Measurements from ENCODE around the gene GGNBP2.
A peak's percentile ranks its signal among the peaks of the same experiment; 100 is the strongest.
"Not testable (repeated sequence)": the region's sequence is repeated elsewhere in the genome, so short reads cannot be mapped to it uniquely, and the experiment has no call there.

Gene GGNBP2, protein sequence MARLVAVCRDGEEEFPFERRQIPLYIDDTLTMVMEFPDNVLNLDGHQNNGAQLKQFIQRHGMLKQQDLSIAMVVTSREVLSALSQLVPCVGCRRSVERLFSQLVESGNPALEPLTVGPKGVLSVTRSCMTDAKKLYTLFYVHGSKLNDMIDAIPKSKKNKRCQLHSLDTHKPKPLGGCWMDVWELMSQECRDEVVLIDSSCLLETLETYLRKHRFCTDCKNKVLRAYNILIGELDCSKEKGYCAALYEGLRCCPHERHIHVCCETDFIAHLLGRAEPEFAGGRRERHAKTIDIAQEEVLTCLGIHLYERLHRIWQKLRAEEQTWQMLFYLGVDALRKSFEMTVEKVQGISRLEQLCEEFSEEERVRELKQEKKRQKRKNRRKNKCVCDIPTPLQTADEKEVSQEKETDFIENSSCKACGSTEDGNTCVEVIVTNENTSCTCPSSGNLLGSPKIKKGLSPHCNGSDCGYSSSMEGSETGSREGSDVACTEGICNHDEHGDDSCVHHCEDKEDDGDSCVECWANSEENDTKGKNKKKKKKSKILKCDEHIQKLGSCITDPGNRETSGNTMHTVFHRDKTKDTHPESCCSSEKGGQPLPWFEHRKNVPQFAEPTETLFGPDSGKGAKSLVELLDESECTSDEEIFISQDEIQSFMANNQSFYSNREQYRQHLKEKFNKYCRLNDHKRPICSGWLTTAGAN

DNA sequence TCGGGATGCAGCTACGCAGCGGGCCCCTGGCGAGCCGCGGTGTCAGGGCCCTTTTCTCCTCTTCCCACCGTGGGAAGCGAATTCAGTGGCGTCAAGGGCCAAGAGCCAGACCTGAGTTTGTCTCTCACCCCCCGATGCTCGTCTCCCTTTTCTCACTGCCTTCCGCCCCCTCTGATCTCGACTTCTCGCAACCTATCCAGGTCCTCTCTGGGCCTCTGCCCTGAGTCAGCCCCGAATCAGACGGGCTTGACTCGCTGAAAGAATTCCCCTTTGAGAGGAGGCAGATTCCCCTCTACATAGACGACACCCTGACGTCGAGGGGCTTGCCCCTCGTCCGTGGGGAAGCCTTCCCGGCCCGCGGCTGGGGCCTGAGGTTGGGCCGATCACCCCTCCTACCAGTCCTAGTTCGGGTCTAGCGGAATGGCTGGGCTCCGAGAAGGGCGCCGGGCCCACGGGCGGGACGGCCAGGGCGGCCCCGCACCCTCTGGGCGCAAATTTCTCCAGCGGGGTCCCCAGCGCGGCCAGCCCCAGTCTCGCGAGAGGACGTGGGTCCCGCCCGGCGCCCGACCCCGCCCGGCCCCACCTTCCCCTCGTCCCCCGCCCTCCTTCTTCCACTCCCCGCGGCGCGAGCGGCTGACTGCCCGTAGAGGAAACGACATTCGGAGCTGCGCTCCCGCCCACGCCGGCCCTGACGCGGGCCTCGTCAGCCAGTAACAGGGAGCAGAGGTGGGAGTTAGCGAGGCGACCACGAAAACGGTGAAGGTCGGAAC is at the start of gene GGNBP2:
TSS of gene GGNBP2 (plus strand) at position 613 of the 770 bp plus-strand sequence. CDS start 806 bp downstream, outside the sequence.
- peak; percentile 81 for DNase-seq

DNA sequence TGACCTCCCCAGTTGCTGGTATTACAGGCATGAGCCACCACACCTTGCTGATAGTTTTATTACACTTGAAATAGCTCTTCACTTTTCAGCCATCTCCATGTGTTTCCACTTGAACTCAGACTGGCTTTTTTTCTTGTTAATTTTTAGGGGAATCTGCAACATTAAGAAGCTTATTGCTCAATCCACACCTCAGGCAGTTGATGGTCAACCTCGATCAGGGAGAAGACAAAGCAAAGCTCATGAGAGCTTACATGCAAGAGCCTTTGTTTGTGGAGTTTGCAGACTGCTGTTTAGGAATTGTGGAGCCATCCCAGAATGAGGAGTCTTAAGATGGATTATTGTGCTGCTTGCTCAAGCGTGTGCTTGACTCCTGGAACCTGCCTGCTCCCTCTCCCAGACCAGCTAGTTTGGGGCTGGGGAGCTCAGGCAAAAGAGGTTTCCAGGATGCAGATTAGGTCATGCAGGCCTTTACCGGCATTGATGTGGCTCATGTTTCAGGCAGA is 49.6 kb upstream of the GGNBP2 start:
- no peak for DNase-seq

DNA sequence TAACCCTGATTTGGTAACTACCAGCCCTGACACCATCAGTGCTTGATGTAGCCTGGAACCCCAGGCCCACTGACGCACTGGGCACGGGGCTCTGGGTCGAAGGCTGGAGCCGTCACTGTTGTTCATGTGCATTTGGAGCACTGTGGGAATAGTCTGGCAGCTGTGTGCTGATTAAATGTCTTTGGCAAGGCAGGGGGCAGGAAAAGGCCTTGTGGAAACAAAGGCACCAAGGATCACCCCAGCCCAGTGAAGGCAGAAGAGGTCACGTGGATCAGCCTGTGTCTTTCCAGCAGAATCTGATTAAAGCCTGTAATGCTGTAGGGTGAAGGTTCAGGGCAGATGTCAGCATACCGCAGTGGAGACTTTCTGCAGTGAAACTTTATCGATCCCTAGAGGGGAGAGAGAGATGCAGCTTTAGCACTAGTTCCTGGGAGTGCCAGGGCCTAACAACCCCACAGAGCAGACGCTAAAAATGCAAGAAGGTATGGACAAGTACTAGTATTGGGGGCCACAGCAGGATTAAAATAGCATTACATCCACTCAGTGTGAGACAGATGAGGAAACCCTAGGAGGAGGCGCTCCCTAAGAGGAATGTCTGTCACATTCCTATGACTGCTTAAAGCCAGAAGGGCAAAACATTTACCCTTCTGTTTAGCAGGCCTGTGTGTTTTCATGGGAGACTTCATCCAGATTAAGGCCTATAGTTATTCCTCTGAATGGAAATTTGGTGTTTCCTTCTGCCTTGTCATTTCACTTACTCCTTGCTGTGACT is 48.5 kb upstream of the GGNBP2 start:
- no peak for DNase-seq

DNA sequence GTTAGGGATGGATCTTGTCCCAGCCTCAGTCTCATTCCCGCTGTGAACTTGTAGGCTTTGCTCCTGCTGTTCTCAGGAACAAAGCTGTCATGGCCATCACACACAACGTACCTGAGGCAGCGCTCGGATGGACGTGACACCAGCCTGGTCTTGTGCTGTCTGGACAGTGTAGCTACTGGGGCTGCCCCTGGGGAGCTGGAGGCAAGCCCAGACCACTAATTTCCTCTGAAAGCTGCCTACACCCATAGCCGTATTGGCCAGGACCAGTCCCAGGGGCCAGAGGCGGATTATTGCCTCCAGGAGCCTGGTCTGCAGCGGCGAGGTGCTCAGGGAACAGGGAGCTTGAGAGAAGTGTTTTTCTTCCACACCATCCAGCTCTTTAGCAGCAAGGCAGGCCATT is 46.6 kb upstream of the GGNBP2 start:
- no peak for DNase-seq

DNA sequence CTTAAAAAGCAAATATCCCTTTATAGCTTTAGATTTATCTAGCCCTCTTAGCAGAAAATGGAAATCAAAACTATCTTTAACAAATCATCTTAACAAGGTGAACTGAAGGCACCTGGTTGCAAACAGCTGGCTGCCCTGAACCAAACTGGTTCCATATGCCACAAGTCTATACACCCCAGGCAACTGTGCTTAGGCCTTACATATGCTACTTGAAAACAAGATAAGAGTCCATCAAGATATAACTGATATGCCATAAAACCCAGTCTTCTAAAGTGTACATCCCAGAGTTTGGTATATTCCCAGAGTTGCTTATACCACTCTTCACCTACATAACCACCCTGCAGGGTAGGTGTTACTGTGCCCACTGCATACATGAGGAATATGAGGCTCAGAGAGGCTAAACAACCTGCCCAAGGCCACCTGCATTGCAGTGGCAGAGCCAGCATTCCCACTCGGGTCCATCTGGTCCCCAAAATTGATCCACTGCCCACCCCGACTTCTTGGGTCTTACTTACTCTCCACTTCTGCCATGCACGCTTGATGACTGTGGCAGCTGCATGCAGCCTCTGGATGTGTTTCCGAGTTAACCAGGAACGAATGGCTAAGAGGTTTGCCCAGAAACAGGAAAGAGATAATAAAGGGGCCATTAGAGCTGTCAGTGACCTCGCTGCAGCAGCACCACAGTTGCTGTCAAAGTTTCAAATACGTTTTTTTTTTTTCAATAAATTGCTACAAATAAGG is 46.0 kb upstream of the GGNBP2 start:
- DNase-seq, result no peak

DNA sequence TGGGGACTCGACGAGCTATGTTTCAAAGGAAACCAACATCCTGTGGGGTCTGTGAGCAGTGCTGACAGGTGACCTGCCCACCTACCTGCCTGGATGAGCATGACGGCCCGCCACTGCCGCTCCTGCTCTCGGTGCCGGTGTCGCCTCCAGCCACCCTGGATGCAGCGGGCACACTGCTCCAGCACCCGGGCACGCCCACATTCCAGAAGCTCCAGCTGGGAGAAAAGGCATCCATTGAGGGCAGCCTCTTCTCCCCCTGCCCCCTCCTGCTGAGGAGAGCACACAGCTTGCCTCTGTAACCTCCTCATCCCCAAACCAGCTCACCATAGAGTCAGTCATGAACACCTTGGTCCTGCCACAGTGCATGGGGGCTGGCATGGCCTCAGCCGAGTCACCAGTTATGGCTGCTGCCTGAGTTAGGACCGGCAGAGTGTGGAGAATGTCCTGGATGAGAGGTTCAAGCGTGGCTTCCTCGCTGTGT is 43.9 kb upstream of the GGNBP2 start:
- DNase-seq, result no peak

DNA sequence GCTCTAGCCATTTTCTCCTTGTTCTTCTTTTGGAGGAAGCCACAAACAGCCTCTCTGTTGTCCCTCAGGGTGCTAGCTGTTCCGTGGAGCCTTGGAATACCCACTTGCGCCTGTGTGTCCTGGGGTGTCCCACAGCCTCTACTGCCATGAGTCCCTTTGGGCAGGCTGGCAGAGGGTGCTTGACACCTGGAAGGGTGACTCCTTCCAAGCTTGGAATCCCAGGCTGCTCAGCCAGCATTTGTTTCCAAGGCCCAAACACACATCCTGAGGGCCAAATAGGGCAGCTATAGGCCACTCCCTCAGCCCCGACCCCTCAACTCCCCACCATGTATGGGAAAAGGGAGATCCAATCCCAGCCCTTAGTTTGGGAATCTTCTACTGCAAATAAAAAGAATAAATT is 43.4 kb upstream of the GGNBP2 start:
- no peak for DNase-seq

DNA sequence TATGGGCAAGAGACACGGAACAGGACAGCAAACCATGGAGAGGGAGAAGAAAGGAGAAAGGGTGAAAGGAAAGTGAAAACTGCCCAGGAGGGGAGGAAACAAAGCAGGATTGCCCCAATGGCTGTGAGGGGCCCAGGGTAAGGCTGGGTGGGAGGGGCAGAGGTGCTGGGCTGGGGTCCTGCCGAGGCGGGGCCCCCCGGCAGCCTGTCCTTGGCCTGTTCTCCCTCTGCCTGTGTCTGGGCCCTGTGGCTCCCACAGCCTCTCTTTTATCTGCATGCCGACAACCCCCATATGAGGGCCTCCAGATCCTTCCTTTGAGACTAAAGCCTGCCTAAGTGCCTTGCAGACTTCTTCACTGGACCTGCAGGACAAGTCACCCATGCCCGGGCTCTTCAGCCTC is 42.8 kb upstream of the GGNBP2 start:
- DNase-seq, result no peak

DNA sequence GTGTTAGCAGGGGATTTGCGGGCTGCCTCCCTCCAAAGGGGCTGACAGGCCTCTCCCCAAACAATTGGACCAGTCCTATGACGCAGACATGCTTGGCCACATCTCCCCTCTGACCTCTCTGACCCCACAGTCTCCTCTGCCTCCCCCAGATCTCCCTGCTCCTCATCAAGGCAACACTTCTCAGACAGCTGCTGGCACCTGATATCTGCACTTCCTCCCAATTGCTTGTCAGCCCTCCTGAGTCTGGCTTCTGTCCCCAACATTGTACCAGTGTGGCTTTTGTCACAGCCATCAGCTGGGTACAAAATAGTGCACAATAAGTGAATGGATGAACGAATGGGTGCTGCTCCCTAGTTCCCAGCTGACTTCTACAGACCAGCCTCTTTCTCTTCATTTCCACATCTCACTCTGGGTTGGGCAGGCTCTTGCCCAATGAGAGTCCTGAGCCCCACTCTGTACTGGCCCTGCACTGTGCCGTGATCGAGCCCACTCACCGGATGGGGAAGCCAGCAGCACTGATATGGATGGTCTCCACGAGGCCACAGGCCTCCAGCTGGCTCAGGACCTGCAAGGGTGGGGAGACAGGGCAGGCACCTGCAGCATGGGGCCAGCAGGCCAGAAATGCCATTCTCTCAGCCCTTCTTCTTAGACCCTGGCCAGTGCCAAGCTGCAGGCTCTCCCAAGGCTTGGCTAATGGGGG is 41.1 kb upstream of the GGNBP2 start:
- no peak for DNase-seq

DNA sequence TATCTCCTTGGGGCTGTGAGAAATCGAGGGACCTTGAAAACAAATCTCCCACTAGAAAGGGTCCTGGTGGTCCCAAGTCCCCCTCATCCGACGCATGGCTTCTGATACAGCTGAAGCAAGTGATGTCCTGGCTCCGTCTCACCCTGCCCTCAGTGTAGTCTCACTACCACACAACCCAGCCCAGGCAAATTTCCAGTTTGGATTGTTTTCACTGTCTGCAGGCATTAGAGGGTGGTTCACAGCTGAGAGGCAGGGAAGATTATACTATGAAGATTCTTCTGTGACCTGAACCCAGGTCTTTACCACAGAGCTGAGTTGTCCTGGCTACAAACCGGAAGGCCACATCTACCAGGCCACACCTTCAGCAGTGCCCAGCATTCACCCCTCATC is 40.6 kb upstream of the GGNBP2 start:
- DNase-seq, result no peak

DNA sequence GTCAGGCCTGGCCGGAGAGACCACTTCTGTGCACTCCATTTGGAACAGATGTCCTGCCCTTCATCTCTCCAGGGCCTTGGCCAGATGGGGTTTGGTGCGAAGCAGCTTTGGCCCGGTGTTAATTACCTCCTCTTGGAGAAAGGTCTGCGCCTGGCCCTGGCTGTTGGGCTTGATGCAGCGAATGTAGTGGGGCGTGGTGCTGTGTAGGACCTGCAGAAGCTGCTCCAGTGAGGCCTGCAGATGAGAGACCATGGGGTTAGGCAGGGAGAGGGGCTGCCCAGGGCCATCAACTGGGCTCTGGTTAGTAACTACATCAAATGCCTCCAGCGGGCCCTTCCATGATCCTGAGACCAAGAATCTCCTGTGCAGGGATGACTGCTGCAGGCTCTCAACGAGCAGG is 39.5 kb upstream of the GGNBP2 start:
- DNase-seq, result no peak

DNA sequence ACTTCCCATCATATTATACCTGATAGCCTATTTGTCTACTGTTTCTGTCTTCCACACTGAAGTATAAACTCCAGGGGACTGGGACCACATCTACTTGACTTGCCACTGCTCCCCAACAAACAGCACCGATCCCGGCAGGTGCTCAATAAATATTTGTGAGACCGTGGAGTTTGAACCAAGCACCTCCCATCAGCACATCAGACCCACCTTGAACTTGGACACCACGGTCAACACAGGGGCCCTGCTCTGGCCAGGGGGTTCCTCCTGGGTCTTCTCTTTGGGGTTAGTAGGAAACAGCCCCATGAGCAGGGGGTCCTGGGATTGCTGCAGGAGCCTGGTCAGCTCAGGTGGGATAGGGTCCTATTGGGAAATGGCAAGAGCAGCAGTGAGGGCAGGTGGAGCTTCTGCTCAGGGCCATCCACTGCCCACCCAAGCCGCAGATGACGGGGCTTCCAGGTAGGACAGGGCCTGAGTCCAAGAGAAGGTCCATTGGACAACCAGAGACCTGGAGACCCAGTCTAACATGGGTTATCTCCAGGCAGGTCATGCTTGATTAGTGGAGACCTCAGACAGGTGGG is 38.4 kb upstream of the GGNBP2 start:
- DNase-seq, result no peak

DNA sequence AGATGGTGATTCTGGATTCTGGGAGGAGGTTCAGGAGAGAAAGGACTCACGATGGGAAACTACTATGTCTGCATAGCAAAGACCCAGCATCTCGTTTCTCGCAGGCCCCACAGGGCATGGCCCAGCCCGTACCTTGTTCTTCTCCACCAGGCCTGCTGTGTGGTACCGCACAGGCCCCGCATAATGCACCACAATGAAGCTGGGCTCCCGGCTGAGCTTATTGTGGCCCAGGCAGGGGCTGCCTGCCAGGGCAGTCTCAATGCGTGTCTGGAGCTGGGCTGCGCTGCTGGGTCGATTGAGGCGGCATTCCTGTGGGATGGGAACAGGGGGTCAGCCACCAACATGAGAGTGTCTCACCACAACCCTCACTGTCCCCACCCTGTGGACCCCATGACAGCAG is 37.9 kb upstream of the GGNBP2 start:
- no peak for DNase-seq

DNA sequence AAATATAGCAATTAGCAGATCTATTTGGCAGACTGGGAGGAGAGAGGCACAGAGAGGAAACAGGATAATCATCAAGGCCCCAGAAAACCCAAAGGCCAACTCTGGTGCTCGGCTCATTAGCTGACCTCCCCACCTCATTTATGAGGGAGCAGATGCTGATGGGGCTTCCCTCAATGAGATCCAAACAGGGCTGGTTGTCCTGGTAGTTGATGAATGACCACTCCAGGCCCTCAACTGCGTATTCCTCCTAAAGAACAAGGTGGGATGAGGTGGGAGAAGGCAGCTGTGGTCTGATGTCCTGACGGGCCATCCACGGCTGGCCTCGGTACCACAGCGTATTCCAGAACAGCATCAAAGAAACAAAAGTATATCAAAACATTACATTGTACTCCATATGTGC is 37.5 kb upstream of the GGNBP2 start:
- DNase-seq, result no peak

DNA sequence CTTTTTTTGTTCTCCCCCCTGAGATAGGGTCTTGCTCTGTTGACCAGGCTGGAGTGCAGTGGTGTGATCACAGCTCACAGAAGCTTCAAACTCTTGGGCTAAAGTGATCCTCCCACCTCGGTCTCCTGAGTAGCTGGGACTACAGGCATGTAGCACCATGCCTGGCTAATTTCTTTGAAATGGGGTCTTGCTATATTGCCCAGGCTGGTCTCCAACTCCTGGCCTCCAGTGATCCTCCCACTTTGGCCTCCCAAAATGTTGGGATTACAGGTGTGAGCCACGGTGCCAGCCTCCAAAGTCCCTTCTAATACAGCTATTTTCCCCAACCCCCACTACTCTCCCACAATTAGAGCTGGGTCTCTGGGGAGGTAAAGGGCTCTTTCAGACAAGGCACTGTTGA is 36.3 kb upstream of the GGNBP2 start:
- DNase-seq, result not testable (repeated sequence)

DNA sequence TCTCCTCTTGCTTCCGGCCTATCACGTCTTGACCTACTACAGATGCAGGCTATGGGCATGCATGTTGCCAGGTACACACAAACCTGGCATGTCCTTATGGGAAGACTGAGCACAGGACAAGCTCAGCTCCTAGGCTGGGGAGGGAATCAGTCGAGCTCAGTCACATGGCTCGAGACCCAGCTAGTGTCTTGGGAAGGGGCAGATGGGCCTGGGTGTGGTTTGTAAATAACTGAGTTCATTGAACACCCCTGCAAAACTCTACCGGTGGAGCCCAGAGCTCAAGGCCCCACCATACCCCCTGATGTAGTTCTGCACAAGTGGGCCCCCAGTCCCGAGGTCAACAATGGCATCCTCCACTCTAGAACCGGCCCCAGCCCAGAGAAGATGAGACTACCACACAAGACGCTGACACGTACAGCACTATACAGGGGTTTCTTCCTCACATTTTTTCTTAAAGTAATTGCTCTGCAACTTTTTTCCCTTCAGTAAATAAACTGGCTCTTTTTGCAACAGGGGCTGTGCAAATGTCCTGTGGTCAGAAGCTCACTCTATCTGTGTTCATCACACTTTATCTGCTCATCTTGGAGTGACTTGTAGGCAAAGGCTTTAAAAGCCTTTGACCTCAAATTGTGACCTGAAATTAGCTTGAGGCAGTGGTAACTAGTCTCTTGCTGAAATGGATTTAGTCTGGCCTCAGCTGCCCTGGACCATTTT is 35.3 kb upstream of the GGNBP2 start:
- no peak for DNase-seq

DNA sequence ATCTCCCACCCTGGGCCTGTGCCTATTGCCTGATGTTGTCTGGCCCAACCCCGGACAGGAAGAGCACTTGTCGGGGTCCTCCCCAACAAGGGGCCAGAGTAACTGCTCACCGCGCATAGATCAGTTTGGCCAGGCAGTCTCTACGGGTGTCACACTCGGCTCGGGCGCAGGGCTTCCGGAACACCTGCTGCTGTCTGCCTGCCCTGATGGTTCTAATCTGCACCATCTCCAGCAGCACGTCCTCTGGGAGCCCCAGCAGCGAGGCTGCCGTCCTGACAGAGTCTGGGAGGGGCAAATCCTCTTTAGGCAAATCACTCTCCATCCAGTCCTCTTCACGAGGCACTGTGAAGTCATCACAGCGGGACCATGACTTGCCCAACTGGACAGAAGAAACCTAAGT is 34.1 kb upstream of the GGNBP2 start:
- no peak for DNase-seq

DNA sequence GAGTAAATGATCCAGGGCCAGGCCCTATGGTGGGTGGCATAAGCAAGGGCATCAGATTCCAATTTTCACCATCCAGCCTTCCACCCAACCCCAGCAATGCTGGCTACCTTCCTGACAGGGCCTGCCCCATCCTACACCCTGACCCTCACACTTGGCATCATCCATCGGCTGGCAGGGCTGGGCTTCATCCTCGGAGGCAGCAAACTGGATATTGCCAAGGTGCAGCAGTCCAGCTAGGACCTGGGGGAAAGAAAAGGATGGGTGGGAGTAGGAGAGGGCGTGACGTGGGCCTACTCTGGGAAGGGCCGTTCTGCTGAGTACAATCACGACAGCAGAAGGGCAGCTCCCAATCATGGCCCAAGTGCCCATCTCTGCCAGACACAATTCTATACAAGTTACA is 33.5 kb upstream of the GGNBP2 start:
- no peak for DNase-seq

DNA sequence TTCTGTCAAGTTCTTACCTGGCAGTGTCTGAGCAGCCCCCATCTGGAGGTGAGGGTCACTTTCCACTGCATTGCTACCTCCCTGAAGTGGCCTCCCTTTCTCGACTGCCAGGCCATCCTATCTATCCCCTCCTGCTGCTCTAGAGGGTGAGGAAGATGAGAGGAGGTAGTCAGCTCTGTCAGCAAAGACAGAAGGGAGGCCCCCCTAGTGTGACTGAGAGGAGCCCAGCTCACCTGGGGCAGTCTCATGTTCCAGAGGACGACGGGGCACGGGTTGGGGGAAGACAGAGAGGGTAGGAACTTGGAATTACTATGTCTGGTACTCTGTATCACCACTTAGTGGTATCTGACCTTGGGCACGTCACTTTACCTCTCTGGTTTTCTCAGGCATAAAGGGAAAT is 32.1 kb upstream of the GGNBP2 start:
- no peak for DNase-seq

DNA sequence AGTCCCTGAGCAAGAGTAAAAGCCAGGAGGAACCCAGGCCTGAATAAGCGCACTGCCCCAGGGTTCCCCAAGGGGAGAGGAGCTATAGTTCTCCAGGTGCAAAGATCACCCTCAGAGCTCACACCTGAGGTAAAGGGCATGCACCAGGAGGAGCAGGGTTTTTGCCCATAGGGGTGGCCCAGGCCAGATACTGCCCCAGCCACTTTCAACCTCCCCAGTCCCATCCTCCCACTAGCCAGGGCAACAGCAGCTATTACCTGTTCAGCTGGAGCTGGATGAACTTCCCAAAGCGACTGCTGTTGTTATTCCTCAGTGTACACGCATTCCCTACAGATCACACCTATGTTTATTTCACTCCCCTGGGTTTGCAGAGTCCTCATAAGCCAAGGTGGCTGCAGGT is 29.9 kb upstream of the GGNBP2 start:
- DNase-seq, result no peak
